K562 (cell line): ENCODE results near the gene KBTBD12. TPM values are rescaled to one million over a fixed set of nuclear protein-coding genes. Genes with fewer than 3 reads are reported as not detected.

Experiments
- C11orf30 ChIP-seq: fragments of 450-650 bp; IDR thresholded peaks from 2 replicates; pipeline ENCODE4 v1.6.1; 2016; ENCODE audit warnings: low read depth, mild to moderate bottlenecking
- CTCFL ChIP-seq: IDR thresholded peaks from 2 replicates; pipeline ENCODE4 v1.6.1; 2011; ENCODE audit warnings: borderline replicate concordance, low read depth, mild to moderate bottlenecking, moderate library complexity, low read length; ENCODE audit not compliant: insufficient read depth, poor library complexity, severe bottlenecking
- KDM1A ChIP-seq, 2 experiments: fragments of 450-650 bp; IDR thresholded peaks; 2 replicates each; pipeline ENCODE4 v1.6.1; 2016; ENCODE audit warnings: mild to moderate bottlenecking in 2 of 2
- PHTF2 ChIP-seq: fragments of 250-450 bp; sonication (Bioruptor Pico); IDR thresholded peaks from 2 replicates; pipeline ENCODE4 v1.5.0; 2021; ENCODE audit warnings: mild to moderate bottlenecking
- RFX7 ChIP-seq: fragments of 250-450 bp; sonication (Bioruptor Pico); IDR thresholded peaks from 2 replicates; pipeline ENCODE4 v1.5.1; 2021; ENCODE audit warnings: mild to moderate bottlenecking
- RUNX1 ChIP-seq: sonication (generic); IDR thresholded peaks from 2 replicates; pipeline ENCODE4 v1.6.1; 2016; ENCODE audit warnings: antibody characterized with exemption, low read depth
- ZNF740 ChIP-seq, 3 experiments: fragments of 200-800 bp in 1 of 3; sonication (Bioruptor generic) in 1 of 3; sonication (generic) in 1 of 3; formaldehyde crosslinking in 1 of 3; IDR thresholded peaks; 2 replicates each; pipeline versions ENCODE4 v1.6.1 to v1.8.0; 2016 to 2022; ENCODE audit warnings: mild to moderate bottlenecking in 2 of 3, missing compliant biosample characterization in 2 of 3, missing genetic modification characterization in 2 of 3, missing genetic modification reagents in 1 of 3
- polyA plus RNA-seq, 8 experiments: library from polyadenylated mRNA; depleted of rRNA in 4 of 8; stranded (reverse) in 5 of 8; unstranded in 3 of 8; fragments of >200 nt; fragmentation: Nextera tagmentation in 2 of 8; fragmentation: Illumina TruSeq in 1 of 8; extraction: Ambion mirVana in 2 of 8; extraction: Trizol in 1 of 8; gene quantifications; 2 replicates each; pipeline versions ENCODE4 v1.2.1 to v1.2.3, GENCODE V29; 2011 to 2014; ENCODE audit warnings: inconsistent platforms in 1 of 8, missing spikeins in 1 of 8
- total RNA-seq, 7 experiments: library from RNA; depleted of rRNA in 6 of 7; stranded (reverse); fragments of >200 nt in 6 of 7; fragmentation: Illumina TruSeq in 2 of 7; extraction: Trizol in 2 of 7; gene quantifications; 2 replicates each; pipeline versions ENCODE4 v1.2.1 to v1.2.3, GENCODE V29; 2011 to 2021; ENCODE audit warnings: low replicate concordance in 1 of 7

Gene KBTBD12
- total and polyA plus RNA-seq, 9 of the 15 experiments (the other 6 are each of a cell fraction or from before 2014, with no cell fraction given) = not detected

- no peak for TF ChIP-seq ZNF740 (CRISPR knock-in tag; IDR thresholded peaks at IDR 0.05)
- TF ChIP-seq ZNF740 (tag; IDR thresholded peaks at IDR 0.05) = no peak
- no peak for TF ChIP-seq PHTF2
- TF ChIP-seq KDM1A (IDR thresholded peaks at IDR 0.05) = no peak
- TF ChIP-seq RUNX1 = no peak
- TF ChIP-seq C11orf30 = no peak
- no peak for TF ChIP-seq RFX7 (CRISPR knock-in tag)
- TF ChIP-seq CTCFL = no peak
Measured at GRCh38 chr3:127951276-127951675, 36.2 kb downstream of the KBTBD12 start (continued).
